HG03159 (cell line): Measurements from ENCODE around the gene KBTBD13.
"Not testable (repeated sequence)": the region's sequence is repeated elsewhere in the genome, so short reads cannot be mapped to it uniquely, and the experiment has no call there.

Experiments used
- ATAC-seq: cut with Tn5 transposase; IDR thresholded peaks from one replicate; pipeline ENCODE4 v1.9.1; 2021; ENCODE audit warnings: mild to moderate bottlenecking, moderate library complexity; ENCODE audit not compliant: unreplicated experiment

The KBTBD13 gene

GRCh38 chr15:65076486-65077290 lies at the start of gene KBTBD13:
TSS of gene KBTBD13 (plus strand) at chr15:65076746. CDS start at chr15:65076816, 70 bp downstream.
- no peak for ATAC-seq

- ATAC-seq: no peak
Measured at GRCh38 chr15:65026756-65027155, 49.8 kb upstream of the KBTBD13 start.

- no peak for ATAC-seq
Measured at GRCh38 chr15:65027593-65027992, 49.0 kb upstream of the KBTBD13 start.

GRCh38 chr15:65028338-65028737 lies 48.2 kb upstream of the KBTBD13 start:
- ATAC-seq: no peak

- peak; percentile 65 for ATAC-seq
Measured at GRCh38 chr15:65028921-65029735, 47.4 kb upstream of the KBTBD13 start, which contains the start of gene MTFMT. TSS of gene MTFMT (minus strand) at chr15:65029639. CDS start at chr15:65029613, 26 bp downstream.

GRCh38 chr15:65029736-65030208 lies 46.8 kb upstream of the KBTBD13 start:
- ATAC-seq: no peak

- ATAC-seq: no peak
Measured at GRCh38 chr15:65032801-65033537, 43.6 kb upstream of the KBTBD13 start.

GRCh38 chr15:65033659-65034269 lies 42.8 kb upstream of the KBTBD13 start:
- no peak for ATAC-seq

GRCh38 chr15:65034719-65035118 lies 41.8 kb upstream of the KBTBD13 start:
- ATAC-seq: no peak

- ATAC-seq: no peak
Measured at GRCh38 chr15:65037309-65037708, 39.2 kb upstream of the KBTBD13 start.

GRCh38 chr15:65038428-65038827 lies 38.1 kb upstream of the KBTBD13 start:
- ATAC-seq: no peak

- no peak for ATAC-seq
Measured at GRCh38 chr15:65038836-65039235, 37.7 kb upstream of the KBTBD13 start.

GRCh38 chr15:65040461-65040860 lies 36.1 kb upstream of the KBTBD13 start:
- ATAC-seq: no peak

- ATAC-seq: no peak
Measured at GRCh38 chr15:65041787-65042186, 34.8 kb upstream of the KBTBD13 start.

GRCh38 chr15:65042776-65043327 lies 33.7 kb upstream of the KBTBD13 start:
- no peak for ATAC-seq

GRCh38 chr15:65044218-65044617 lies 32.3 kb upstream of the KBTBD13 start:
- ATAC-seq: not testable (repeated sequence)

- no peak for ATAC-seq
Measured at GRCh38 chr15:65044724-65045481, 31.6 kb upstream of the KBTBD13 start, which contains the start of gene SLC51B. TSS of gene SLC51B (plus strand) at chr15:65045387. CDS start at chr15:65050005, 4,618 bp downstream.

- no peak for ATAC-seq
Measured at GRCh38 chr15:65048241-65048640, 28.3 kb upstream of the KBTBD13 start.

- peak; percentile 88 for ATAC-seq
Measured at GRCh38 chr15:65049418-65049840, 27.1 kb upstream of the KBTBD13 start.
